OCI-LY7 (cell line): ENCODE data around the gene USP17L12.
"Not testable (repeated sequence)": the region's sequence is repeated elsewhere in the genome, so short reads cannot be mapped to it uniquely, and the experiment has no call there.

ENCODE experiments used
- CTCF ChIP-seq: fragments of 200-600 bp; sonication (generic); conservative IDR thresholded peaks from 2 replicates; pipeline ENCODE4 v1.5.1; 2014; ENCODE audit warnings: mild to moderate bottlenecking, antibody characterized with exemption, low read length, moderate library complexity, mixed read lengths
- EZH2phosphoT487 ChIP-seq: fragments of 200-600 bp; sonication (generic); IDR thresholded peaks from 2 replicates; pipeline ENCODE4 v1.6.1; 2018; ENCODE audit warnings: low read depth, borderline replicate concordance, mild to moderate bottlenecking, mixed run types, antibody characterized with exemption, low read length, moderate library complexity, mixed read lengths

- TF ChIP-seq CTCF, EZH2phosphoT487: not testable (repeated sequence)
Observed at GRCh38 chr4:9238461-9238860, 18.5 kb downstream of the USP17L12 start.
